A673 (cell line): ENCODE results near the gene TNFSF12.

ENCODE experiments used
- CTCF ChIP-seq: fragments of 300-800, 200-600 bp; sonication (generic); conservative IDR thresholded peaks from 2 replicates; pipeline ENCODE4 v1.5.1; 2017; ENCODE audit warnings: low read depth, mild to moderate bottlenecking, antibody characterized with exemption, low read length, moderate library complexity, mixed read lengths
- EZH2 ChIP-seq: fragments of 200-600 bp; sonication (generic); IDR thresholded peaks from 2 replicates; pipeline ENCODE4 v1.6.1; 2017; ENCODE audit warnings: borderline replicate concordance, low read depth, mild to moderate bottlenecking, mixed read lengths, antibody characterized with exemption, low read length; ENCODE audit not compliant: poor library complexity, severe bottlenecking

- no peak for TF ChIP-seq CTCF
- TF ChIP-seq EZH2: no peak
Observed at GRCh38 chr17:7541074-7541621, 7.7 kb upstream of the TNFSF12 start.
